EH (cell line): ENCODE results near the gene FMN2.

Experiments used
- DNase-seq: peaks from one replicate; pipeline ENCODE4 v3.0.0-alpha.2; 2015; ENCODE audit warnings: low read depth

Gene FMN2

GRCh38 chr1:240091614-240092300, at the start of gene FMN2:
FMN2 (plus strand) TSS chr1:240091883; CDS start chr1:240092110, 227 bp downstream.
- peak; percentile 79 for DNase-seq

GRCh38 chr1:240044620-240045019, 47.1 kb upstream of the FMN2 start:
- DNase-seq: peak; percentile 52

GRCh38 chr1:240046000-240046399, 45.7 kb upstream of the FMN2 start:
- DNase-seq: no peak

- no peak for DNase-seq
These were observed 37.5 kb upstream of the FMN2 start for GRCh38 chr1:240054109-240054701.

- no peak for DNase-seq
These were observed 35.7 kb upstream of the FMN2 start for GRCh38 chr1:240055936-240056335.

- no peak for DNase-seq
These were observed 35.3 kb upstream of the FMN2 start for GRCh38 chr1:240056350-240056749.

GRCh38 chr1:240058049-240058448, 33.6 kb upstream of the FMN2 start:
- DNase-seq: no peak

- no peak for DNase-seq
These were observed 22.7 kb upstream of the FMN2 start for GRCh38 chr1:240068961-240069360.

- DNase-seq: peak; percentile 24
These were observed 21.5 kb upstream of the FMN2 start for GRCh38 chr1:240070188-240070587.

GRCh38 chr1:240073097-240073496, 18.6 kb upstream of the FMN2 start:
- DNase-seq: peak; percentile 71

GRCh38 chr1:240074422-240074821, 17.3 kb upstream of the FMN2 start:
- DNase-seq: no peak

- DNase-seq: peak; percentile 17
These were observed 16.8 kb upstream of the FMN2 start for GRCh38 chr1:240074908-240075307.

GRCh38 chr1:240084337-240084736, 7.3 kb upstream of the FMN2 start:
- DNase-seq: no peak

- DNase-seq: no peak
These were observed 6.9 kb upstream of the FMN2 start for GRCh38 chr1:240084749-240085148.

GRCh38 chr1:240086726-240087125, 5.0 kb upstream of the FMN2 start:
- DNase-seq: peak; percentile 86

- no peak for DNase-seq
These were observed 1.7 kb upstream of the FMN2 start for GRCh38 chr1:240090014-240090413.

GRCh38 chr1:240090957-240091600, 604 bp upstream of the FMN2 start:
- DNase-seq: no peak

GRCh38 chr1:240092301-240093119, 827 bp downstream of the FMN2 start:
- peak; percentile 73 for DNase-seq

- DNase-seq: peak; percentile 75
These were observed 1.7 kb downstream of the FMN2 start for GRCh38 chr1:240093120-240093961.

- peak; percentile 45 for DNase-seq
These were observed 2.5 kb downstream of the FMN2 start for GRCh38 chr1:240094041-240094722.

GRCh38 chr1:240096974-240097373, 5.3 kb downstream of the FMN2 start:
- DNase-seq: no peak
